ENCODE measurements around the gene MXRA8.

Gene MXRA8

DNA sequence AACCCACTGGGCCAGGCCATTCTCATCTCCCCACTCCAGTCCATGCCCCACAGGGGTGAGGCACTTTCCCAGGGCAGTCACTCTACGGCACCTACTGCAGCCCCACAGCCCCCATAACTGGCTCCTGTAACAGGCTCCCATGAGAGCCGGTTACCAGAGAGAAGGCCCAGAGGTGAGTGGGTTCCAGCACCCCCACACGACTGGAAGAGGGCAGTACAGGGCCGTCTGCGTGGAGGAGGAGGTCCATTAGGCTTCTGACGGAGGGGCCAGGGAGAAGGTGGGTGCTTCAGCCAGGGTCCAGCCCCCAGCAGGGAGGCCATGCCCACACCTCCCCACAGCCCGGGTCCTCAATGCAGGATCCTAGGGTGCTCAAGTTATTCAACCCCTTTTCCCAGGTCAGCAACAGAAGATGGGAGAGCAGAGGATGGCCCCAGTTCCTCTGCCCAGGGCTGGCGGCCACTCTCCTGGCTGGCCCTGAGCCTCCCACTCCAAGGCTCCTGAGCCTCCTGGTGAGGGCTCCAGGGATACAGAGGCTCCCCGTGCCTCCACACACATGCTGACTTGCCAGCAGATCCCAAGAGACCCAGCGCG lies 52.2 kb downstream of the MXRA8 start:
- DNase-seq, result no peak

DNA sequence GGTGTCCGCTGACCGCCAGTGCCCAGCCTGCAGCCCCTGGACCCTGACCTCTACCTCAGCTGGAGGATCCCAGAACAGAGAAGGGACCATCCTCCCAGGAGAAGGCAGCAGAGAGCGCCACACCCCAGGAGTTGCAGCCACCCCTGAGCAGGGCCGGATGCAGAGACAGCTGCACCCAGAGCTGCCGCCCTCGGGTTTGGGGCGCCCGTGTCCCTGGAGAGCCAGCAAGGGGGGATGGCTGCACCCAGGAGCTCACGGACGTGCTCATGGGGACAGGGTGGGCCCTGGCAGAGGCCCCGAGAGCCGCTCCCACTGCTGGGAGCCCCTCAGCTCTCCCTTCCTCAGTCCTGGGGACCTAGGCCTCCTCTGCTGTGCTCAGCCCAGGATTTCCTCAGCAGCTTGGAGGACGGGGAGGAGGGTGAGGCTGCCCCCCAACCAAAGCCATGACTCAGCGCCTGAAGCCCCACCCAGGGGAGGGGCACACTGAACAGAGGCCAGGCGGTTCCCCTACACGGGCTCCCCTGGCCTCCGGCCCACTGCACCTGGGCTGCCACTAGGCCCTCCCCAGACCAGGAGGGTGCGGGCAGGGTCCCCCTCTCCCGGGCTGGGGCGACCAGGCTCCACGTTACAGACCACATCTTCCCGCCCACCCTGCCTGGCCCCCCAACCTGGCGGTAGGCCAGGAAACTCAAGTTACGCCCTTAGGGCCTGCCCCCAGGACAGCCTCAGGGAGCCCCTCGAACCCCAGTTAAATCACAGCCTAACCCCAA lies 52.9 kb downstream of the MXRA8 start:
- peak; percentile 80 for DNase-seq

DNA sequence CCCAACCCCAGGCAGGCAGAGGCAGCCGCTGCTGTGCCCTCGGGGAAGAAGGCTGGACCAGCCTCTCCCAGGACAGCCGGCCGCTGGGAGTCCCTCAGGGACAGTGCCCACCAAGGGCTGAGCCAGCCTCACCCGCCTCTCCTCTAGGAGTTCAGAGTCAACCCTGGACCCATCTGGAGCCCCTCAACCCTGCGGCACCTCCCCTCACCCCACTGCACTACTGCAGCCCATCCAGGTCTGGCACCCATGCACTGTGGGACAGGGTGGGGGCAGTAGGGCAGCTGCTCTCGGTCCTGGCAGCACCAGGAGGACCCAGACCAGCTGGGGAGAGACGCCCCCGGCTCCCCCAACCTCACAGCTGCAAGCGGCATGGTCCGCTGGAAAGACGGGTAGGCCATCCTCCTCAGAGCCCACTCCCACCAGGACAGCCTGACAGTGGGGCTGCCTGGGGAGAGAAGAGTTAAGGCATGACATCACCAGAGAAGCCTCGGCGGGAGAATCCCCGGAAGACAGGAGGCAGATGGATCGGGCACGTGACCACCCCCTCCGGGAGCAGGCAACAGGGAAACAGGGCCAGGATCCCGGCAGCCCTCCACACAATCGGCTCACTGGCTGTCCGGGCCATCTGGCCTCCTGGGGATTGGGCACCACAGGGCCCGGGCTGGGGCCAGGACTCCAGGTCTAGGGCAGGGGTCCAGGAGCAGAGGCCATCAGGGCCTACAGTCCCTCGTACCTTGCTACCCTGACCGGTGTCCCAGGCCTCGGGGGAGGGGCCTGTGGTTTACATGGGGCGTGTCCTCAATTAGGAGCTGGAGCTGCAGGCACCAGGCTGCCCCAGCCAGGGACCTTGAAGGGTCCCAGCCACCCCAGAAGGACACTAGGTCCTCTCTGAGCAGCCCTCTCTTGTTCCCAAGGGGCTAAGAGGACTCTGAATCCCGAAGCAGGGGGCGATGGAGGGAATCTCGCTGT lies 53.7 kb downstream of the MXRA8 start:
- no peak for DNase-seq

DNA sequence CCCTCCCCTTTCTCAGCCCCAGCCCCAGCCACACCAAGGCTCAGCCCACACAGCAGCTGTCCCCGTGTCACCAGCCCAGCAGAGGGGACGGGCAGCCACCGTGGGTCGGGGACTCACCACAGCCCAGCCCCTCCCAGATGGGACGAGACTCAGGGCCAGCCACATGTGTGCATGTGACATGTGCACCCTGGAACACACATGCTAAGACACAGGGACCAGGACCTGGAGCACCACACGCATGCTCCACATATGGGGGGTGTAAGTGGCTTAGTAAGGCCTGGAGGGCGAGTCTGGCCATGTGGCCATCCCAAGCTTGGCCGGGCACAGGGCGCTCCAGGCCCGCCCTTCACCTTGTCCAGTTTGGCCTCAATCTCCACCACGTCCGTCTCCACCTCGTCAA lies 54.6 kb downstream of the MXRA8 start:
- DNase-seq, result no peak

DNA sequence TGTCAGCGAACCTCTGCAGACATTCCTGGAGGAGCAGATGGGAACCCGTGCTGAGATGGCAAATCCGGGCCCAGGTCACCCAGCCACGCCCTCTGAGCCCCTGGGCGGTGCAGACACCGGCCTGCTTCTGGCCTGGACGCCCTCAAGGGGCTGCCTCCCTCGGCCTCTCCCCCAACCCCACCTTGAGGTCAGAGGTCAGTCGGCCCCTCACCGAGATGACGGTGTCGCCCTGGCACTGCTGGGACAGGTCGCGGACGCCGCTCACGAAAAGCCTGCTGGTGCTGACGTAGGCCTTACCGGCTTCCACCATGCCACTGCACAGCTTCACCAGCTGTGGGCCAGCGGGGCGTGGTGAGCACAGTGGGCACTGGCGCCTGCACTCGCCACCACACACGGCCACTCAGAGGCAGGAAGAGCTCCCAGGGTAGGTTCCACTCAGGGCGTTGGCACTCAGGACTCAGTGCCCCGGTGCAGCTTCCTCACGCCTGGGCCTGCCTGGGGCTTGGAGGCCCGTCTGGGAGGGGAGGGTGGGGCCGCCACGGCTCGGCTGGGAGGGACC lies 55.3 kb downstream of the MXRA8 start:
- DNase-seq, result no peak
